HUES6 (cell line): ENCODE results near the gene FAM228B.

ENCODE experiments used
- H3K27ac ChIP-seq: 2 replicates; pipeline ENCODE4 v1.7.0; 2013; ENCODE audit warnings: low read depth, mild to moderate bottlenecking, low read length, inconsistent platforms
- H3K27me3 ChIP-seq: 2 replicates; pipeline ENCODE4 v1.6.1; 2013; ENCODE audit warnings: low read length; ENCODE audit not compliant: control insufficient read depth, insufficient read depth
- H3K36me3 ChIP-seq: 2 replicates; pipeline ENCODE4 v1.6.1; 2013; ENCODE audit warnings: low read length; ENCODE audit not compliant: control insufficient read depth, insufficient read depth
- H3K4me1 ChIP-seq: 2 replicates; pipeline ENCODE4 v1.6.1; 2013; ENCODE audit warnings: low read length; ENCODE audit not compliant: control insufficient read depth, insufficient read depth
- H3K4me3 ChIP-seq: 2 replicates; pipeline ENCODE4 v1.5.1; 2013; ENCODE audit warnings: low read depth, low read length
- H3K9ac ChIP-seq: one replicate; pipeline ENCODE4 v1.6.1; 2013; ENCODE audit warnings: mild to moderate bottlenecking, low read length
- H3K9me3 ChIP-seq: 2 replicates; pipeline ENCODE4 v1.6.1; 2013; ENCODE audit warnings: low read depth, low read length; ENCODE audit not compliant: control insufficient read depth, insufficient read depth

Gene FAM228B

GRCh38 chr2:24214880-24215279, 91.6 kb downstream of the FAM228B start:
- Histone ChIP-seq H3K27ac (no peak overlapping the region), H3K9me3 (no peaks in the 10 kb centered on the region), H3K27me3 (no peaks in the 10 kb centered on the region)

More at GRCh38 chr2:24214880-24215279, 91.6 kb downstream of the FAM228B start:
- no peaks in the 10 kb centered on the region for H3K36me3 ChIP-seq
- H3K4me1 ChIP-seq: no peaks in the 10 kb centered on the region
- H3K4me3 ChIP-seq: no peak overlapping the region
- H3K9ac ChIP-seq: no peak overlapping the region
